PFSK-1 (cell line): ENCODE measurements around the gene NTN1.

Experiments used
- FOXP2 ChIP-seq: optimal IDR thresholded peaks from 2 replicates; pipeline ENCODE3; 2011; ENCODE audit warnings: borderline replicate concordance, control low read depth, inconsistent platforms; ENCODE audit not compliant: insufficient read depth; ENCODE audit errors: extremely low read length, extremely low read depth
- POLR2AphosphoS5 ChIP-seq: IDR thresholded peaks from 2 replicates; pipeline ENCODE4 v1.6.1; 2012; ENCODE audit warnings: low read depth, mild to moderate bottlenecking, control low read depth, low read length, moderate library complexity
- REST ChIP-seq, 2 experiments: IDR thresholded peaks; 2 replicates each; pipeline versions ENCODE4 v1.6.1 to v1.8.0; 2011 to 2012; ENCODE audit warnings: low read depth in 2 of 2, low read length in 2 of 2, control low read depth in 1 of 2, inconsistent platforms in 1 of 2, mild to moderate bottlenecking in 1 of 2, moderate library complexity in 1 of 2; ENCODE audit not compliant: insufficient read depth in 1 of 2
- SIN3A ChIP-seq: IDR thresholded peaks from 2 replicates; pipeline ENCODE4 v1.6.1; 2012; ENCODE audit warnings: mild to moderate bottlenecking, low read length, moderate library complexity, borderline replicate concordance; ENCODE audit not compliant: insufficient read depth
- TAF1 ChIP-seq: IDR thresholded peaks from 2 replicates; pipeline ENCODE4 v1.6.1; 2012; ENCODE audit warnings: low read length, control low read depth, borderline replicate concordance; ENCODE audit not compliant: insufficient read depth

NTN1 gene

GRCh38 chr17:9227819-9228407 is 206.6 kb downstream of the NTN1 start:
- no peak for TF ChIP-seq TAF1
- no peak for TF ChIP-seq POLR2AphosphoS5
- TF ChIP-seq SIN3A = no peak
- no peak for TF ChIP-seq REST (IDR thresholded peaks at IDR 0.05; ENCODE audit: insufficient read depth in 1 of 2, low read depth in 2 of 2, low read length in 2 of 2)
- TF ChIP-seq FOXP2 = no peak

- TF ChIP-seq REST (IDR thresholded peaks at IDR 0.05; ENCODE audit: insufficient read depth in 1 of 2, low read depth in 2 of 2, low read length in 2 of 2) (no peak), POLR2AphosphoS5 (no peak), FOXP2 (no peak), SIN3A (no peak), TAF1 (no peak)
Observed at GRCh38 chr17:9228408-9229159, 207.3 kb downstream of the NTN1 start.

- TF ChIP-seq FOXP2 (no peak), POLR2AphosphoS5 (no peak), REST (IDR thresholded peaks at IDR 0.05; ENCODE audit: insufficient read depth in 1 of 2, low read depth in 2 of 2, low read length in 2 of 2) (no peak), SIN3A (no peak), TAF1 (no peak)
Observed at GRCh38 chr17:9229160-9229825, 208.0 kb downstream of the NTN1 start.

GRCh38 chr17:9229826-9230201 is 208.5 kb downstream of the NTN1 start:
- TF ChIP-seq SIN3A (no peak), FOXP2 (no peak), POLR2AphosphoS5 (no peak), TAF1 (no peak), REST (IDR thresholded peaks at IDR 0.05; ENCODE audit: insufficient read depth in 1 of 2, low read depth in 2 of 2, low read length in 2 of 2) (no peak)

- TF ChIP-seq FOXP2 (no peak), POLR2AphosphoS5 (no peak), TAF1 (no peak), SIN3A (no peak), REST (IDR thresholded peaks at IDR 0.05; ENCODE audit: insufficient read depth in 1 of 2, low read depth in 2 of 2, low read length in 2 of 2) (no peak)
Observed at GRCh38 chr17:9230346-9230745, 209.0 kb downstream of the NTN1 start.
